ENCODE measurements around the gene EHMT1.

DNA sequence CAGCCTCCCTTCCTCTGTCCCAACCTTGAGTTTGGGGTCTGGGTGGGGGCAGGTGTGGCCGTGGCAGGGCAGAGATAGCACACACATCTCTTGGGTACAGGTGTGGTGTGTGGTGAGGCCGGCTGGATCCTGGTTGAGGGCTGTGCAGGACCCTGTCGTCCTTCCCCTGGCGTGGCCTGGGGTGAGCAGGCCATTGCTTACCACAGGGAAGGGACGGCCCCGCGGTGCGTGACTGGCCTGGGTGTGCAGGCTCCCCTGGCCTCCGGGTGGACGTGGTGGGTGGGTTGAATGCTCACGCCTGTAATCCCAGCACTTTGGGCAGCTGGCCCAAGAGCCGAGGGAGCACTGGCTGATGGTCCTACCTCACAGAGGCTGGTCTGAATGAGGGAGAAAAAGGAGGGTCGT lies 12.1 kb upstream of the EHMT1 start:
- TF ChIP-seq, protein P1, sequence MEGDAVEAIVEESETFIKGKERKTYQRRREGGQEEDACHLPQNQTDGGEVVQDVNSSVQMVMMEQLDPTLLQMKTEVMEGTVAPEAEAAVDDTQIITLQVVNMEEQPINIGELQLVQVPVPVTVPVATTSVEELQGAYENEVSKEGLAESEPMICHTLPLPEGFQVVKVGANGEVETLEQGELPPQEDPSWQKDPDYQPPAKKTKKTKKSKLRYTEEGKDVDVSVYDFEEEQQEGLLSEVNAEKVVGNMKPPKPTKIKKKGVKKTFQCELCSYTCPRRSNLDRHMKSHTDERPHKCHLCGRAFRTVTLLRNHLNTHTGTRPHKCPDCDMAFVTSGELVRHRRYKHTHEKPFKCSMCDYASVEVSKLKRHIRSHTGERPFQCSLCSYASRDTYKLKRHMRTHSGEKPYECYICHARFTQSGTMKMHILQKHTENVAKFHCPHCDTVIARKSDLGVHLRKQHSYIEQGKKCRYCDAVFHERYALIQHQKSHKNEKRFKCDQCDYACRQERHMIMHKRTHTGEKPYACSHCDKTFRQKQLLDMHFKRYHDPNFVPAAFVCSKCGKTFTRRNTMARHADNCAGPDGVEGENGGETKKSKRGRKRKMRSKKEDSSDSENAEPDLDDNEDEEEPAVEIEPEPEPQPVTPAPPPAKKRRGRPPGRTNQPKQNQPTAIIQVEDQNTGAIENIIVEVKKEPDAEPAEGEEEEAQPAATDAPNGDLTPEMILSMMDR (IDR thresholded peaks at IDR 0.05): no peak
- TF ChIP-seq POLR2A (IDR thresholded peaks at IDR 0.05): no peak

Measured in Peyer's patch (tissue), 4 donors.